A549 (cell line): ENCODE results near the gene TPSG1.

Source experiments
- BHLHE40 ChIP-seq: IDR thresholded peaks from 2 replicates; pipeline ENCODE4 v1.6.1; 2012; ENCODE audit warnings: low read depth, low read length, inconsistent platforms
- CTCF ChIP-seq: fragments of >200 bp; sonication (Bioruptor Twin); formaldehyde crosslinking; IDR thresholded peaks from 3 replicates; pipeline ENCODE4 v1.5.1; 2016
- REST ChIP-seq: fragments of 200-600 bp; sonication (generic); IDR thresholded peaks from 2 replicates; pipeline ENCODE4 v1.6.1; 2016; ENCODE audit warnings: antibody characterized with exemption, mild to moderate bottlenecking, moderate library complexity

GRCh38 chr16:1192384-1193073 lies 32.5 kb downstream of the TPSG1 start:
- TF ChIP-seq REST, result no peak
- TF ChIP-seq BHLHE40, result no peak
- no peak for TF ChIP-seq CTCF
